ENCODE measurements around the gene RWDD2A. TPM values are rescaled to one million over a fixed set of nuclear protein-coding genes. Genes with fewer than 3 reads are reported as not detected.
"Not testable (repeated sequence)": the region's sequence is repeated elsewhere in the genome, so short reads cannot be mapped to it uniquely, and the experiment has no call there.

Gene RWDD2A
- total and polyA plus RNA-seq, 2 of the 4 experiments (the other 2 are of a cell fraction) = 3.9 to 4.1 TPM

GRCh38 chr6:83190626-83191025 lies 2.5 kb upstream of the RWDD2A start:
- in situ Hi-C loops (cut with MboI; ENCODE audit: low sequenced_read_pairs) = loop anchor here (10.0 kb wide), 1 partner anchor 946 kb away; the partner anchor contains the start of gene IBTK
- no peaks in the 10 kb centered on the region for H3K9me3 ChIP-seq (ENCODE audit: control insufficient read depth, insufficient read depth, low read length)
- H3K4me3 ChIP-seq (ENCODE audit: insufficient read depth, low read depth, low read length) = no peak overlapping the region
- POLR2A ChIA-PET (ENCODE audit: unreplicated experiment) = interaction anchor here (0.6 kb wide), 1 partner anchor 142 kb away, joined by 5 read pairs; no protein-coding TSS in a partner anchor
- no peak overlapping the region for H4K5ac ChIP-seq (ENCODE audit: low read depth, low read length)
- no peak overlapping the region for H3K9ac ChIP-seq (ENCODE audit: low read depth, low read length)
- no peaks in the 10 kb centered on the region for H3K27me3 ChIP-seq (ENCODE audit: control insufficient read depth, insufficient read depth, low read length)
- WGBS, 2 experiments (ENCODE audit: extremely low coverage in 2 of 2, insufficient read length in 1 of 2) = no CpG with 5 or more reads among the region's 6 CpGs
- no peak overlapping the region for H2BK120ac ChIP-seq (ENCODE audit: low read depth, low read length)
- H2BK15ac ChIP-seq (ENCODE audit: low read depth, low read length) = no peak overlapping the region
- H4K8ac ChIP-seq (ENCODE audit: low read depth in 2 of 2, low read length in 2 of 2) = no peak overlapping the region
- H3K4me1 ChIP-seq (ENCODE audit: control insufficient read depth, insufficient read depth, low read length) = peaks cover 5% of the 10 kb centered on the region
- H3K18ac ChIP-seq (ENCODE audit: low read depth, low read length) = no peak overlapping the region
- H3K56ac ChIP-seq (ENCODE audit: extremely low read depth, insufficient read depth, low read length) = no peak overlapping the region
- ATAC-seq (ENCODE audit: low read depth) (no peak), DNase-seq (no peak)
- BruUV-seq (replicated peaks) = no TSS peak
- no peak overlapping the region for H3K27ac ChIP-seq (ENCODE audit: insufficient read depth, low read length)
- no peak for TF ChIP-seq MAZ (IDR thresholded peaks at IDR 0.05; ENCODE audit: borderline replicate concordance, low read depth, low read length)
- no peak for TF ChIP-seq BHLHE40 (IDR thresholded peaks at IDR 0.05; ENCODE audit: low read depth, low read length)
- no peak for TF ChIP-seq CTCF (conservative IDR thresholded peaks at IDR 0.05; ENCODE audit: low read depth, low read length)
- TF ChIP-seq NFE2L2 (IDR thresholded peaks at IDR 0.05; ENCODE audit: low read depth, low read length) = no peak
- no peak for TF ChIP-seq RAD21 (IDR thresholded peaks at IDR 0.05; ENCODE audit: low read length)
- TF ChIP-seq SMC3 (IDR thresholded peaks at IDR 0.05; ENCODE audit: low read depth, low read length) = no peak
- no peak for TF ChIP-seq POLR2A (IDR thresholded peaks at IDR 0.05; ENCODE audit: low read depth, low read length)
- H3K79me1 ChIP-seq (ENCODE audit: low read depth in 1 of 2, low read length in 2 of 2) = peaks cover 24 to 55% of the 10 kb centered on the region in 2 experiments
- H3K23ac ChIP-seq (ENCODE audit: low read depth, low read length) = peak overlapping the region; percentile 62
- H2BK20ac ChIP-seq (ENCODE audit: low read depth, low read length) = no peak overlapping the region
- H3K14ac ChIP-seq (replicated peaks; ENCODE audit: low read depth, low read length) = no peak overlapping the region
- H2AK9ac ChIP-seq (replicated peaks; ENCODE audit: low read depth, low read length, poor library complexity) = no peak overlapping the region
- H2BK5ac ChIP-seq (ENCODE audit: low read depth, low read length, poor library complexity, severe bottlenecking) = no peak overlapping the region
- no peak overlapping the region for H2AK5ac ChIP-seq (ENCODE audit: low read depth, low read length)
- dilution Hi-C loops (cut with HindIII; ENCODE audit: low sequenced_read_pairs, unreplicated experiment) = no loop called here
- H2AFZ ChIP-seq (replicated peaks; ENCODE audit: low read length, poor library complexity) = no peak overlapping the region
- peaks cover 32% of the 10 kb centered on the region for H4K20me1 ChIP-seq (ENCODE audit: insufficient read depth, low read length)
- peaks cover 18% of the 10 kb centered on the region for H3K36me3 ChIP-seq (ENCODE audit: control insufficient read depth, insufficient read depth, low read length)
- H3K9me1 ChIP-seq (ENCODE audit: insufficient read depth, low read length) = peaks cover 11% of the 10 kb centered on the region; the same call in 1 of the 2 replicates
- no peak overlapping the region for H4K91ac ChIP-seq (ENCODE audit: insufficient read depth, low read depth, low read length)
- no peak overlapping the region for H3K4ac ChIP-seq (ENCODE audit: low read depth, low read length)
- H3K4me2 ChIP-seq (ENCODE audit: low read depth, low read length) = peak overlapping the region; percentile 36
- intact Hi-C loops (cut with micrococcal nuclease) = no loop called here
- CTCF ChIA-PET = no interaction called here

- H2AFZ ChIP-seq (replicated peaks; ENCODE audit: low read length, poor library complexity); DNase-seq; H3K56ac ChIP-seq (ENCODE audit: extremely low read depth, insufficient read depth, low read length); H3K27me3 ChIP-seq (ENCODE audit: control insufficient read depth, insufficient read depth, low read length); H2BK5ac ChIP-seq (ENCODE audit: low read depth, low read length, poor library complexity, severe bottlenecking); H2BK15ac ChIP-seq (ENCODE audit: low read depth, low read length); H2AK5ac ChIP-seq (ENCODE audit: low read depth, low read length); H3K18ac ChIP-seq (ENCODE audit: low read depth, low read length); BruUV-seq (replicated peaks); ATAC-seq (ENCODE audit: low read depth); intact Hi-C loops (cut with micrococcal nuclease); H4K91ac ChIP-seq (ENCODE audit: insufficient read depth, low read depth, low read length); H4K5ac ChIP-seq (ENCODE audit: low read depth, low read length); dilution Hi-C loops (cut with HindIII; ENCODE audit: low sequenced_read_pairs, unreplicated experiment); POLR2A ChIA-PET (ENCODE audit: unreplicated experiment); H3K27ac ChIP-seq (ENCODE audit: insufficient read depth, low read length); H2BK20ac ChIP-seq (ENCODE audit: low read depth, low read length); H2AK9ac ChIP-seq (replicated peaks; ENCODE audit: low read depth, low read length, poor library complexity); H2BK120ac ChIP-seq (ENCODE audit: low read depth, low read length); H3K4me1 ChIP-seq (ENCODE audit: control insufficient read depth, insufficient read depth, low read length); H3K9me3 ChIP-seq (ENCODE audit: control insufficient read depth, insufficient read depth, low read length): not testable (repeated sequence)
- Histone ChIP-seq H3K9me1 (ENCODE audit: insufficient read depth, low read length) (peaks cover 12% of the 10 kb centered on the region; the same call in 1 of the 2 replicates), H3K4me3 (ENCODE audit: insufficient read depth, low read depth, low read length) (peak overlapping the region; percentile 91), H3K4ac (ENCODE audit: low read depth, low read length) (peak overlapping the region; percentile 25; the same call in 1 of the 2 replicates), H3K14ac (replicated peaks; ENCODE audit: low read depth, low read length) (peak overlapping the region; percentile 22; the same call in 1 of the 2 replicates), H4K20me1 (ENCODE audit: insufficient read depth, low read length) (peaks cover 28% of the 10 kb centered on the region), H3K9ac (ENCODE audit: low read depth, low read length) (peak overlapping the region; percentile 97; the same call in 1 of the 2 replicates), H3K4me2 (ENCODE audit: low read depth, low read length) (peak overlapping the region; percentile 99), H3K23ac (ENCODE audit: low read depth, low read length) (peak overlapping the region; percentile 63), H3K36me3 (ENCODE audit: control insufficient read depth, insufficient read depth, low read length) (peaks cover 17% of the 10 kb centered on the region), H3K79me1 (ENCODE audit: low read depth in 1 of 2, low read length in 2 of 2) (peaks cover 18 to 47% of the 10 kb centered on the region in 2 experiments), H4K8ac (ENCODE audit: low read depth in 2 of 2, low read length in 2 of 2) (peak overlapping the region in 1 of 2 experiments; percentile 24; a peak in 1 of 4 replicates)
- WGBS, 2 experiments (ENCODE audit: extremely low coverage in 2 of 2, insufficient read length in 1 of 2) = 93% methylated on average over 10 of the region's 18 CpGs; no CpG with 5 or more reads in 1 of the 2 experiments
- in situ Hi-C loops (cut with MboI; ENCODE audit: low sequenced_read_pairs) = loop anchor here (10.0 kb wide), 1 partner anchor 947 kb away; the partner anchor contains the start of gene IBTK
- CTCF ChIA-PET = interaction anchor here (0.6 kb wide), 1 partner anchor 494 kb away, joined by 4 read pairs; no protein-coding TSS in a partner anchor
Observed at GRCh38 chr6:83191974-83192373, 1.2 kb upstream of the RWDD2A start.

Data from IMR-90 (cell line).